Thoracic aorta (tissue), 2 donors: Measurements from ENCODE around the gene LHPP. TPM values are rescaled to one million over a fixed set of nuclear protein-coding genes. Genes with fewer than 3 reads are reported as not detected.
A peak's percentile ranks its signal among the peaks of the same experiment; 100 is the strongest.

ENCODE experiments used
- ATAC-seq: fragments of 150-250 bp; one replicate; pipeline ENCODE4 v1.8.0; 2017; ENCODE audit warnings: low read depth; ENCODE audit not compliant: insufficient number of reproducible peaks, low FRiP score
- DNase-seq: peaks from one replicate; pipeline ENCODE4 v3.0.0-alpha.2; 2020; ENCODE audit warnings: low spot score
- H3K27ac ChIP-seq, 2 donors: fragments of 200-600 bp; sonication (generic); 1 replicate in 1 of 2; 2 replicates in 1 of 2; pipeline ENCODE4 v1.5.1; 2016; ENCODE audit warnings: mild to moderate bottlenecking in 2 of 2, moderate library complexity in 2 of 2
- H3K27me3 ChIP-seq: fragments of 200-600 bp; sonication (generic); replicated peaks from 2 replicates; pipeline ENCODE4 v1.6.0; 2016; ENCODE audit warnings: mild to moderate bottlenecking; ENCODE audit not compliant: insufficient read depth
- H3K36me3 ChIP-seq: fragments of 200-600 bp; sonication (generic); one replicate; pipeline ENCODE4 v1.5.1; 2016
- H3K4me1 ChIP-seq, 2 donors: fragments of 200-600 bp; sonication (generic); 1 replicate in 1 of 2; 2 replicates in 1 of 2; pipeline versions ENCODE4 v1.5.1 to v1.6.0; 2016; ENCODE audit warnings: low read depth in 2 of 2, mild to moderate bottlenecking in 1 of 2; ENCODE audit not compliant: control insufficient read depth in 1 of 2
- H3K4me3 ChIP-seq: fragments of 200-600 bp; sonication (generic); 2 replicates; pipeline ENCODE4 v1.5.1; 2016; ENCODE audit warnings: mild to moderate bottlenecking
- H3K9me3 ChIP-seq: fragments of 200-600 bp; sonication (generic); 2 replicates; pipeline ENCODE4 v1.5.1; 2016
- total RNA-seq, 2 donors: library from RNA; depleted of rRNA; stranded (reverse); fragments of >200 nt; gene quantifications; one replicate each; pipeline versions ENCODE4 v1.1.0 to v1.2.3, GENCODE V29; 2016
- TF ChIP-seq, protein P1 (sequence below): fragments of 200-600 bp; sonication (generic); IDR thresholded peaks from one replicate; pipeline ENCODE4 v1.5.1; 2019; ENCODE audit warnings: antibody characterized with exemption

LHPP gene
- total RNA-seq, 2 donors from 2014 or later: 7.2 to 24.1 TPM

DNA sequence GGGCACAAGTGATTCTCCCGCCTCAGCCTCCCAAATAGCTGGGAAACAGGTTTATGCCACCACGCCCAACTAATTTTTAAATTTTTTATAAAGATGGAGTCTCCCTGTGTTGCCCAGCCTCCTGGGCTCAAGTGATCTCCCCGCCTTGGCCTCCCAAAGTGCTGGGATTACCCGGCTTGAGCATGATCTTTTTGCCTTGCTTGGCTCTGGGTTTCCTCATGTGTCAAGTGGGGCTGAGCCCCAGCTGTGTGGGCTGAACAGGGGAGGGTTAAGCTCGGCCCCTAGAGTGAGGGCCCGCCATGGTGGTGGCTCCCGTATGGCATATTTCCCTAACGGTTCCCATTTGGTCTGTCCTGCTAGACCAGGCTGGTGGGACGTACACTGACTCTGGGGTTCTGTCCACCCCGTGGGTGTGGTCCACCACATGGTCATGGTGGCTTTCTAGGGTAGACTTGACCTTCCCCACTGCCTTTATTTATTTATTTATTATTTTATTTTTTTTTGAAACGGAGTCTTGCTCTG is 66.3 kb downstream of the LHPP start:
- no peaks in the 10 kb centered on the region for H3K27me3 ChIP-seq
- no peak overlapping the region for H3K4me3 ChIP-seq
- no peaks in the 10 kb centered on the region for H3K36me3 ChIP-seq
- no peaks in the 10 kb centered on the region for H3K9me3 ChIP-seq
- no peak overlapping the region for H3K27ac ChIP-seq
- ATAC-seq (no peak), DNase-seq (no peak)
- peaks cover 0 to 7% of the 10 kb centered on the region in 2 donors for H3K4me1 ChIP-seq
- TF ChIP-seq, protein P1, sequence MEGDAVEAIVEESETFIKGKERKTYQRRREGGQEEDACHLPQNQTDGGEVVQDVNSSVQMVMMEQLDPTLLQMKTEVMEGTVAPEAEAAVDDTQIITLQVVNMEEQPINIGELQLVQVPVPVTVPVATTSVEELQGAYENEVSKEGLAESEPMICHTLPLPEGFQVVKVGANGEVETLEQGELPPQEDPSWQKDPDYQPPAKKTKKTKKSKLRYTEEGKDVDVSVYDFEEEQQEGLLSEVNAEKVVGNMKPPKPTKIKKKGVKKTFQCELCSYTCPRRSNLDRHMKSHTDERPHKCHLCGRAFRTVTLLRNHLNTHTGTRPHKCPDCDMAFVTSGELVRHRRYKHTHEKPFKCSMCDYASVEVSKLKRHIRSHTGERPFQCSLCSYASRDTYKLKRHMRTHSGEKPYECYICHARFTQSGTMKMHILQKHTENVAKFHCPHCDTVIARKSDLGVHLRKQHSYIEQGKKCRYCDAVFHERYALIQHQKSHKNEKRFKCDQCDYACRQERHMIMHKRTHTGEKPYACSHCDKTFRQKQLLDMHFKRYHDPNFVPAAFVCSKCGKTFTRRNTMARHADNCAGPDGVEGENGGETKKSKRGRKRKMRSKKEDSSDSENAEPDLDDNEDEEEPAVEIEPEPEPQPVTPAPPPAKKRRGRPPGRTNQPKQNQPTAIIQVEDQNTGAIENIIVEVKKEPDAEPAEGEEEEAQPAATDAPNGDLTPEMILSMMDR: no peak

DNA sequence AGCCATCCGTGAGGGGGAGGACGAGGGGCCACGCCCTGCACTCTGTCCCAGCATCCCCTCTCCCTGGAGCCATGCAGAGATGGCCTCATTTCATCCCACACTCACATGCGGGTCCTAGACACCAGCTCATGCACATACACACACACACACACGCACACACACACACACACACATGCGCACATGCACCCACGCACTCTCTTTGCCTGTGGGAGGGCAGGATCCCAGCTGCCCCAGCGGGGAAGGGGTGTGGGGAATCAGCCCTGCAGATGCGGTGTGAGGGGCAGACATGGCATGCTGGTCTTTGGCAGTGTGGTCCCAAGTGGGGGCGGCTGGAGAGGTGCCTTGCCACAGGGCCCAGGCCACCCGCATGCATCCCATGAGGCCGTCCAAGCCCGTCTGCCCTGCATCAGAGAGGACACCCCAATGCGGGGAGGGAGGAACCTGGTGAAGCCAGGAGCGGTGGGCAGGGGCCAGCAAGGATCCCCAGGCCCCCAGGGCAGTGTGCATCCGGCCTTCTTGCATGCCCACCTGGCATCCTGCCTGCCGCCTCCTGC is 68.1 kb downstream of the LHPP start:
- Histone ChIP-seq H3K27ac (no peak overlapping the region), H3K36me3 (no peaks in the 10 kb centered on the region), H3K9me3 (no peaks in the 10 kb centered on the region), H3K4me3 (no peak overlapping the region), H3K4me1 (peaks cover 0 to 7% of the 10 kb centered on the region in 2 donors), H3K27me3 (no peaks in the 10 kb centered on the region)
- no peak for ATAC-seq
- no peak for DNase-seq
- TF ChIP-seq, protein P1: no peak

DNA sequence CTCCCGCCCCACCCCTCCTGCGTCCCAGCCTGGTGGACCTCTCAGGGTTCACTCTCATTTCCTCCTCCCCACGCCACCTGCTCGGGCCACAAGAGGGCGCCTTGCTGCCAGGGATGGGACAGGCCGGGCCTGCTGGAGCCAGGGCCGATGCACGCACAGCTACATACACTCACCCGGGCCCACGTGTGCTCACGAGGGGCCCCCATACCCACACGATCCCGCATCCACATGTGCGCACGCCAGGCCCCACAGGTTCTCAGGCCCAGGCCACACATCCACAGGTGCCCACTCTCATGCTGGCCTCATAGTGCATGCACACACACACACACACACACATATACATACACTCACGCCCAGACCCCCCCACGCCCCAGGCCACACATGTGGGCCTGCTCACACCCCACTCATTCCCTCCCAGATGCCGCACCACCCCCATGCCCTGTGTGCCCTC is 68.6 kb downstream of the LHPP start:
- Histone ChIP-seq H3K27me3 (no peaks in the 10 kb centered on the region), H3K9me3 (no peaks in the 10 kb centered on the region), H3K36me3 (no peaks in the 10 kb centered on the region), H3K4me3 (no peak overlapping the region), H3K27ac (no peak overlapping the region), H3K4me1 (peaks cover 0 to 7% of the 10 kb centered on the region in 2 donors)
- ATAC-seq (peak; percentile 12), DNase-seq (peak; percentile 63)
- TF ChIP-seq, protein P1: peak; percentile 86

DNA sequence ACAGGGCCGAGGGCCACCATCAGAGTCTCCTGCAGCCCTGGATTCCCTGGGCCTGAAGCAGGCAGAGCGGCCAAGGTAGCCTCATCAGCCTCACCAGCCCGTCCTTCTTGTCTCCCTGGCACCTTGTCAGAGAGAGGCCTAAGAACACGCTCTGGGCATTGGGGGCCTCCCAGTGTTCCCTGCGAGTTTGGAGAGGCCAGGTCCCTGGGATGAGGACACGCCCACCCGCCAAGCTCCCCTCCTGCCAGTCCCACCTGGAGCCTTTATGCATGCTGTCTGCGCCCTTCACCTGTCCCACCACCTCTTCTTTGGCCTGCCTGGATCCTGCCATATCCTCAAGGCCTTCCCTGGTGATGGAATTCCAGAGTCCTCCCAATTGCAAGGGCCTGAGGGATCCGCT is 69.2 kb downstream of the LHPP start:
- H3K27me3 ChIP-seq: no peaks in the 10 kb centered on the region
- H3K4me3 ChIP-seq: no peak overlapping the region
- H3K9me3 ChIP-seq: no peaks in the 10 kb centered on the region
- no peaks in the 10 kb centered on the region for H3K36me3 ChIP-seq
- ATAC-seq (no peak), DNase-seq (no peak)
- TF ChIP-seq, protein P1: no peak
- H3K27ac ChIP-seq: no peak overlapping the region
- H3K4me1 ChIP-seq: peaks cover 0 to 7% of the 10 kb centered on the region in 2 donors

DNA sequence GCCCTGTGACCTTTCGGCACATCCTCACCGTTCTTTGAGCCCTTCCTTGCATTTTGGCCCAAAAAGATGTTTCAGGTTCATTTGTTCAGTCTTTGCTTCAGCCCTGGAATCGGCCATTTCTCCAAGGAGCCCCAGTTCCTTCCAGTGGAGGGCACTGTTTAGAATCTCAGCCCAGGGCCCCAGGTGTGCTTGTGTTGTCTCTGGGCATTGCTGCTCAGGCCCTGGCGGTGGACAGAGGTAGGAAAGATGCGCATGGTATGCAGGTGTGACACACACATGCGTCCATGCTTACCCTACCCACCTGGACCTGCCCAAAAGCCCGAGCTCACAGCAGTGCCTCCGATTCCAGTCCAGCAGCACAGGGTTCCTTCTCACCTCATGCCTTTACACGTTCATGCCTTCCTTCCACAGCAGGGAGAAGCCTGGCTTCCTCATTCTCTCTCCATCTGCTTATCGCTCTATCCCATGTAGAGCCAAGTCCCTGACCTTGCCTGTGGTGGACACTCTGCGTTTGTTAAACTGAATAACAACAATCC is 70.6 kb downstream of the LHPP start:
- Histone ChIP-seq H3K27me3 (no peaks in the 10 kb centered on the region), H3K4me3 (no peak overlapping the region), H3K36me3 (no peaks in the 10 kb centered on the region), H3K4me1 (peaks cover 0 to 7% of the 10 kb centered on the region in 2 donors), H3K27ac (no peak overlapping the region), H3K9me3 (no peaks in the 10 kb centered on the region)
- no peak for DNase-seq
- TF ChIP-seq, protein P1: no peak
- ATAC-seq: no peak
